RWPE2 (cell line): ENCODE data around the gene MNT.

Source experiments
- ATAC-seq: fragments of 200-7000 bp; cut with Tn5 transposase; 3 replicates; pipeline ENCODE4 v1.9.1; 2021; ENCODE audit warnings: low read depth
- DNase-seq: peaks from one replicate; pipeline ENCODE4 v3.0.0-alpha.2; 2020; ENCODE audit warnings: low spot score
- H3K27ac ChIP-seq: fragments of 450-650 bp; 2 replicates; pipeline ENCODE4 v1.5.1; 2017; ENCODE audit warnings: mild to moderate bottlenecking; ENCODE audit not compliant: poor library complexity, severe bottlenecking
- H3K27me3 ChIP-seq: fragments of 250-450 bp; sonication (Bioruptor Pico); 2 replicates; pipeline ENCODE4 v1.5.1; 2021; ENCODE audit warnings: mild to moderate bottlenecking, moderate library complexity; ENCODE audit not compliant: insufficient read depth, poor library complexity, severe bottlenecking
- H3K36me3 ChIP-seq: fragments of 250-450 bp; sonication (Bioruptor Pico); 2 replicates; pipeline ENCODE4 v1.5.1; 2020; ENCODE audit warnings: low read depth, mild to moderate bottlenecking, moderate library complexity
- H3K4me1 ChIP-seq: fragments of 250-450 bp; sonication (Bioruptor Pico); 2 replicates; pipeline ENCODE4 v1.5.1; 2021; ENCODE audit warnings: mild to moderate bottlenecking, moderate library complexity; ENCODE audit not compliant: insufficient read depth, poor library complexity, severe bottlenecking
- H3K4me3 ChIP-seq: fragments of 250-450 bp; sonication (Bioruptor Pico); 2 replicates; pipeline ENCODE4 v1.5.1; 2021; ENCODE audit warnings: mild to moderate bottlenecking, moderate library complexity; ENCODE audit not compliant: severe bottlenecking
- H3K9me3 ChIP-seq: fragments of 250-450 bp; sonication (Bioruptor Pico); 2 replicates; pipeline ENCODE4 v1.5.1; 2021; ENCODE audit warnings: mild to moderate bottlenecking, moderate library complexity; ENCODE audit not compliant: severe bottlenecking
- CTCF ChIP-seq: fragments of 450-650 bp; IDR thresholded peaks from one replicate; pipeline ENCODE4 v1.5.1; 2017; ENCODE audit warnings: mild to moderate bottlenecking, moderate library complexity; ENCODE audit not compliant: poor library complexity, severe bottlenecking

Gene MNT

GRCh38 chr17:2369551-2370210 is 31.2 kb downstream of the MNT start:
- no peaks in the 10 kb centered on the region for H3K27me3 ChIP-seq
- no peaks in the 10 kb centered on the region for H3K4me1 ChIP-seq
- TF ChIP-seq CTCF, result no peak
- DNase-seq (no peak), ATAC-seq (no peak)
- no peak overlapping the region for H3K4me3 ChIP-seq
- H3K36me3 ChIP-seq, result peaks cover 5% of the 10 kb centered on the region; the same call in 1 of the 2 replicates
- H3K9me3 ChIP-seq, result no peaks in the 10 kb centered on the region
- H3K27ac ChIP-seq, result no peak overlapping the region

- peaks cover 5% of the 10 kb centered on the region for H3K36me3 ChIP-seq
- ATAC-seq (no peak), DNase-seq (no peak)
- no peaks in the 10 kb centered on the region for H3K9me3 ChIP-seq
- no peaks in the 10 kb centered on the region for H3K4me1 ChIP-seq
- H3K4me3 ChIP-seq, result no peak overlapping the region
- no peak for TF ChIP-seq CTCF
- H3K27me3 ChIP-seq, result no peaks in the 10 kb centered on the region
- no peak overlapping the region for H3K27ac ChIP-seq
Measured at GRCh38 chr17:2369039-2369438, 31.8 kb downstream of the MNT start.

- Histone ChIP-seq H3K4me3 (no peak overlapping the region), H3K36me3 (peaks cover 9% of the 10 kb centered on the region), H3K27me3 (no peaks in the 10 kb centered on the region), H3K4me1 (no peaks in the 10 kb centered on the region), H3K27ac (no peak overlapping the region), H3K9me3 (no peaks in the 10 kb centered on the region)
- TF ChIP-seq CTCF, result no peak
- no peak for DNase-seq
- no peak for ATAC-seq
Measured at GRCh38 chr17:2368359-2368758, 32.5 kb downstream of the MNT start.

GRCh38 chr17:2366747-2367494 is 33.9 kb downstream of the MNT start:
- H3K27me3 ChIP-seq, result no peaks in the 10 kb centered on the region

More at GRCh38 chr17:2366747-2367494, 33.9 kb downstream of the MNT start:
- no peak for ATAC-seq
- no peak overlapping the region for H3K27ac ChIP-seq
- peaks cover 4% of the 10 kb centered on the region; the same call in 1 of the 2 replicates for H3K36me3 ChIP-seq
- no peak for DNase-seq
- no peaks in the 10 kb centered on the region for H3K9me3 ChIP-seq
- no peak overlapping the region for H3K4me3 ChIP-seq
- H3K4me1 ChIP-seq, result no peaks in the 10 kb centered on the region
- peak; percentile 16 for TF ChIP-seq CTCF
